NB4 (cell line): ENCODE data around the gene INHBE.
"Not testable (repeated sequence)": the region's sequence is repeated elsewhere in the genome, so short reads cannot be mapped to it uniquely, and the experiment has no call there.

ENCODE experiments used
- DNase-seq: peaks from one replicate; pipeline ENCODE4 v3.0.0; 2010; ENCODE audit warnings: low read depth
- H3K4me3 ChIP-seq: one replicate; pipeline ENCODE4 v1.5.1; 2011; ENCODE audit warnings: mild to moderate bottlenecking, low read depth, low read length, moderate library complexity
- CTCF ChIP-seq: IDR thresholded peaks from one replicate; pipeline ENCODE4 v1.5.1; 2012; ENCODE audit warnings: low read depth, low read length
- MAX ChIP-seq: IDR thresholded peaks from 2 replicates; pipeline ENCODE4 v1.6.1; 2011; ENCODE audit warnings: low read depth, low read length
- MYC ChIP-seq: IDR thresholded peaks from 2 replicates; pipeline ENCODE4 v1.6.1; 2011; ENCODE audit warnings: low read depth, low read length
- POLR2A ChIP-seq: IDR thresholded peaks from 2 replicates; pipeline ENCODE4 v1.6.1; 2011; ENCODE audit warnings: mild to moderate bottlenecking; ENCODE audit not compliant: insufficient read length; ENCODE audit errors: extremely low read depth

The INHBE gene

DNA sequence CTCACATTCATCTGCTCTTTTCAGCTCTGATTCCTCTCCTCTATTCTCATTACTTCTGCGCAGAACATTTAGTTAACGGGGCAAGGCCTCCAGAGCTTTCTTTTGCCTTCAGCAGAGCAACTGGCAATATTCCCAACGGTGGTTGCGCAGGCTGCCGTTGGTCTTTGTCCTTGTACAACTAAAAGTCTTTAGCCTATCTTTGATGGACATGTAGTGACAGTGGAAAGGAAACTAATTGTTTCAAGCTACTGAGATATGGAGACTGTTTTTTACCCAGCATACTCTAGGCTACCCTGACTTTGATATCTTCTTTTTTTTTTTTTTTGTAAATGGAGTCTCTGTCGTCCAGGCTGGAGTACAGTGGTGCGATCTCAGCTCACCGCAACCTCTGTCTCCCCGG is 36.9 kb upstream of the INHBE start:
- TF ChIP-seq MAX (no peak), POLR2A (no peak), CTCF (no peak), MYC (no peak)
- DNase-seq, result no peak

GRCh38 chr12:57419495-57419894 is 35.6 kb upstream of the INHBE start:
- H3K4me3 ChIP-seq, result no peak overlapping the region
- TF ChIP-seq MYC (no peak), POLR2A (no peak), CTCF (no peak), MAX (no peak)
- DNase-seq, result no peak

More for the DNA sequence above, 36.9 kb upstream of the INHBE start:
- H3K4me3 ChIP-seq, result no peak overlapping the region

DNA sequence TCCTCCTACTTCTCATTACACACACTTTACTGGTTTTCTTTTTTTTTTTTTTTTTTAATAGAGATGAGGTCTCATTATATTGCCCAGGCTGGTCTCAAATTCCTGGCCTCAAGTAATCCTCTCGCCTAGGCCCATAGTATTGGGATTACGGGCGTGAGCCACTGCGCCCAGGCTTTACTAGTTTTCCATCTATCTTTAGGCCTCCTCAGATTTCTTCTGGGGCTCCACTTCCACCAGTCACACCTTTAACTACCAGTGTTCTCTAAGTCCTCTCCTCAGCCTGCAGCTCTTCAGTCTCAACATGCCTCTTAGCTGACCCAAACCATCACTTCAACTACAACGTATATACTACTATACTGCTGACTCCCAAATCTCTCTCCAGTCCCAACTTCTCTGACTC is 34.6 kb upstream of the INHBE start:
- no peak overlapping the region for H3K4me3 ChIP-seq
- DNase-seq, result no peak
- TF ChIP-seq MYC, result no peak
- no peak for TF ChIP-seq POLR2A
- TF ChIP-seq MAX, result no peak
- TF ChIP-seq CTCF, result no peak

GRCh38 chr12:57426948-57427347 is 28.2 kb upstream of the INHBE start:
- H3K4me3 ChIP-seq, DNase-seq: not testable (repeated sequence)

- peak overlapping the region; percentile 64 for H3K4me3 ChIP-seq
- no peak for DNase-seq
- TF ChIP-seq CTCF, result no peak
- no peak for TF ChIP-seq POLR2A
- no peak for TF ChIP-seq MYC
- TF ChIP-seq MAX, result no peak
Measured at GRCh38 chr12:57428965-57429364, 26.1 kb upstream of the INHBE start.

DNA sequence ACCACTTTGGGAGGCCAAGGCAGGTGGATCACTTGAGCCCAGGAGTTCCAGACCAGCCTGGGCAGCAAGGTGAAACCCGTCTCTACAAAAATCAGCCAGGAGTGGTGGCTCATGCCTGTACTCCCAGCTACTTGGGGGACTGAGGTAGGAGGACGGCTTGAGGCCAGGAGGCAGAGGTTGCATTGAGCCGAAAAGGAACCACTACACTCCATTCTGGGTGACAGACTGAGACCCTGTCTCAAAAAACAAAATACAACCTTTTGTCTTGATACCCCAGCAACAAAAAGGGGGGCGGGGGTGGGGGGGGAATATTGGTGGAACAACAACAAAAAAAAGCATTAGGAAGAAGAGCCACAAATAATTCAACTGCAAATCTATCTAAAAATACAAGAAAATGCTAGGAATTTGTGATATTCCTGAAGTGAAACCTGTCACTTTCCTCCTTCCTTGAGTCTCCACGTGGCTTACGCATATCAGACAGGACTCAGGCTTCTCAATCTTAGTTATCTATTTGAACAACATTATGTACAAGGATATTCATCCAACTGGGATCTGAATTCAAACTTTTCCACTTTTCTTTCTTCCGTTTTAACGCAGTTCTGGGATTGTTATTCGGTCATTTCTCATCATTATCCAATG is 25.5 kb upstream of the INHBE start:
- H3K4me3 ChIP-seq, result peak overlapping the region; percentile 64
- peak; percentile 30 for DNase-seq
- TF ChIP-seq MYC (no peak), MAX (0 out of 2 replicates have a peak, but pooled peaks have one; percentile 21)
